HG03135 (cell line): Measurements from ENCODE around the gene TTR.

Experiments
- ATAC-seq: cut with Tn5 transposase; IDR thresholded peaks from one replicate; pipeline ENCODE4 v1.9.1; 2021; ENCODE audit warnings: mild to moderate bottlenecking, moderate library complexity; ENCODE audit not compliant: unreplicated experiment

TTR gene

GRCh38 chr18:31612124-31612523, 20.4 kb downstream of the TTR start:
- no peak for ATAC-seq

DNA sequence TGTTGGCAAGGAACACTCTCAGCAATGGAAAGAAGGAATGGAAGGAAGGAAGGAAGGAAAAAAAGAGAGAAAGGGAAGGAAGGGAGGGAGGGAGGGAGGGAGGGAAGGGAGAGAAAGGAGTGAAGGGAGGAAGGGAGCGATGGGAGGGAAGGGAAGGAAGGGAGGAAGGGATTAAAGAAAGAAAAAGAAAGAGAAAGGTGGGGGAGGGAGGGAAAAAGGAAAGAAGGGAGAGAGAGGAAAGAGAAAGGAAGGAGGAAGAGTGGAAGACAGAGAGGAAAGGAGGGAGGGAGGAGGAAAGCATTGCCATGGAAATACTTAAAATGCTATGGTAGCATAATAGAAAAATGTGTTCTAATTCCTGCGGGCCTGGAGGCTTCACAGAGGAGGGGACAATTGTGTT, 22.4 kb downstream of the TTR start:
- no peak for ATAC-seq

DNA sequence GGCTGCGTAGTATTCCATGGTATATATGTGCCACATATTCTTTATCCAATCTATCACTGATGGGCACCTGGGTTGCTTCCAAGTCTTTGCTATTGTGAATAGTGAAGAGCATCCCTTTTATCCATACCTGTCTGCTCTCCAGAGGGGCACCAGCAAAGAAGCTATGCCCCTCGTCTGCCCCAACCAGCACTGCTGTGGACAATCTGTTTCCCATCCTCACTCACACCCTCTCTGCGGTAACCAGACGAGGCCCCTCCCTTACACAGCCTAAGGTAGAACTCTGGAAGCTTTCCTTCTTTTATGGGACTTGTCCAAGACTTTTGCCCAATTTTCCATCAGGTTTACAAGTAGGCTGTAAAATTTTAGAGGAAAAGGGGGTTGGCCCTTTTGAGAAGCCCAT, 24.9 kb downstream of the TTR start:
- ATAC-seq = no peak

- peak; percentile 48 for ATAC-seq
Measured at GRCh38 chr18:31617031-31617717, 25.5 kb downstream of the TTR start.

GRCh38 chr18:31618801-31619200, 27.1 kb downstream of the TTR start:
- ATAC-seq = no peak

DNA sequence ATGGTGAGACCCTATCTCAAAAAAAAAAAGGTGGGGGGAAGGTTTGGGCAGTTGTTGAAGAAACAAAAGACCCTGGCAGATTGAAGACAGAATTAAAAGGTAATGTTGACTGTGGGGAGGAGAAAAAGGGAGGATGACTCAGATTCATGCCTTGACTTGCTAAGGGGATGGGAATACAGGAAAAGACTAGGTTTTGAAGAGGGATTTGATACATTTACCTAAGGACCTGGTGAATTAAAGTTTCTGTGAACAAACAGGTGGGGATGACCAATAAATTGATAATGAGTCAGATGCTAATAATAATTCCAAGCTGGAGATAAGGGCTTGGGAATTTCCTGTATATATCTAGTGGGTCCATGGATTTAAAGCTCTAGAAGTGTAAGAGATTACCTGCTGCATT, 27.6 kb downstream of the TTR start:
- no peak for ATAC-seq

- no peak for ATAC-seq
Measured at GRCh38 chr18:31624892-31625640, 33.4 kb downstream of the TTR start.

- ATAC-seq = no peak
Measured at GRCh38 chr18:31626409-31626808, 34.7 kb downstream of the TTR start.

GRCh38 chr18:31630549-31630948, 38.9 kb downstream of the TTR start:
- ATAC-seq = no peak

DNA sequence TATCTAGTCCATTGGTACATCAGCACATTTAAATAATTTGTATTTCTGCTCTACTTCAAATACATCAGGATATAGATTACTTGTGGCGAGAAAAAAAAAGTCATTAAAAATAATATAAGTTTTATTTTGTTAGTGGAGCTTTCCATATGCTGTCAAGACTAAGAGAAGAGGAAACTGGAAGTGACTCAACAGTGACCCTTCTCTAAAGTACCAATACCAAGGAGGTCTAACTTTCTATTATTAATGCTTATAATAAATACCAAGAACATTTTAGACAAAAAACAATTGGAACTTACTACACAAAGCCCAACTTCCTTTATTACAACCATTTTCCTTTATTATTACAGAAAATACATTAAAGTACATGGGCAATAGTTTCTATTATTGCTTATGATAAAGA, 39.8 kb downstream of the TTR start:
- no peak for ATAC-seq

GRCh38 chr18:31632356-31632755, 40.7 kb downstream of the TTR start:
- ATAC-seq = no peak

DNA sequence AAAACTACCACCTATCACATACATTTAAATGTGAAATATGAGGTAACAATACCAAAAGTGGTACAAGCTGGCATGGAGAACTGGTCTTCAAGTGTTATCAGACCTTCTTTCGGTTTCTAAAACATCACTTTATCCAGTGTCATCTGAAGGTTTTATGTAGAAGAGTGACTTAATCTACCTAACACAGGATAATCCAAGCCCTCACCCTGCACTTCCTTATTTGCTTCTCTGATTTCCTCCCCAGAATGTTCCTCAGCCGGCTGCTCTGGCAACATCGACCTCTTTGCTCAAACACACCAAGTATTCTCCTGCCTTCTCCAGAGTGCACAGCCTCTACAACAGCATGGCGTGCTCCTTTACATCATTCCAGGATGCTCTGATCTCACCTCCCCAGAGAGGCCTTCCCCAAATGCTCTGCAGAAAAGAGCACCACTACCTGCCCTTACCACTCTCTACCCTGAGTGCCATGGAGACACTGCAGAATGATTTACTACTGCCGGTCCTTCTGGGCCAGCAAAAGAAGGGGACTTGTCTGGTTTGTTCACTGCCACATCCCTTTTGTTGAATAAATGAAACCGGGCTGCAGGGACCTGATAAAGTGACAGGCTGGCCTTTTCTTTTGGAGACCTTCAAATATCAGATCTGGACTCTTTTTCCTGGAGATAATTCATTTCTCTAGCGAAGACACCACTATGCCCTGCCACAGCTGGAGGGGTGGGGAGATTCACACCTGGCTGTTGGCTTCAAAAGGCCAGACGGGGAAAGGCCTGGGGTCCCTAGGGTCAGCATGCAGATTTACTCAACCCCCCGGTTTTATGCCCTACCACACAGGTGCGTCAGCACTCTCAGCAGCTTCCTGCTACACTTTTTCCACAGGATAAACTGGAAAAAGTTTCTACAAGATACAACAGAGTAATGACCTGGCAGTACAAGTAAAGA, 42.0 kb downstream of the TTR start:
- peak; percentile 44 for ATAC-seq

DNA sequence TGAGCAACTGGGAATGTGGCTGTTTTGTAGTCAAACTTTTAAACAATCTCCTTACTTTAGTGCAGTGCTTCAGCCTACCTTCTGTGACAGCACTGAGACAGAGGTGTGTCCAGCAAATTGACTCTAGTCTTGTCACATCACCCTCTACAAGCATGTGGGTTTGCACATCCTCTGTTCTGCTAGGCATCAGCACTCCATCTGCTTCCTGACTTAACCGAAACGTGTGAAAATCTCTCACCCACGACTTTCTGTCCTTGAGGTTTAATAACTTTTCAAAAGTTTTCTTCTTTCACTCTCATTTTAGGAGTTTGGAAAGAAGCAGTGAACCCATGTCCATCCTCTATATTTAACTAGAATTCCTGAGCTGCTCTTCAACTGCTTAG, 42.6 kb downstream of the TTR start:
- peak; percentile 86 for ATAC-seq

DNA sequence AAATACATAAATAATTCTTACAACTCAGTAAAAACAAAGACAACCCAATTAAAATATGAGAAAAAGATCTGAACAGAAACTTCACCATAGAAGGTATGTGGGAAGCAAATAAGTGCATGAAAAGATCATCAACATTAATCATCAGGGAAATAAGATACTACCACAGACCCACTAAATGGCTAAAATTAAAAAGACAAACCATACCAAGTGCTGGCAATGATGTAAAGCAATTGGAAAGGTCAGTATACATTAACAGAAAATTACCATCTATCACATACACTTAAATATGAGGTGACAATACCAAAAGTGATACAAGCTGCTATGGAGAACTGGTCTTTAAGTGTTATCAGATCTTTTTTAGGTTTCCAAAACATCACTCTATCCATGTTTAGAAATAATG, 44.7 kb downstream of the TTR start:
- ATAC-seq = no peak

DNA sequence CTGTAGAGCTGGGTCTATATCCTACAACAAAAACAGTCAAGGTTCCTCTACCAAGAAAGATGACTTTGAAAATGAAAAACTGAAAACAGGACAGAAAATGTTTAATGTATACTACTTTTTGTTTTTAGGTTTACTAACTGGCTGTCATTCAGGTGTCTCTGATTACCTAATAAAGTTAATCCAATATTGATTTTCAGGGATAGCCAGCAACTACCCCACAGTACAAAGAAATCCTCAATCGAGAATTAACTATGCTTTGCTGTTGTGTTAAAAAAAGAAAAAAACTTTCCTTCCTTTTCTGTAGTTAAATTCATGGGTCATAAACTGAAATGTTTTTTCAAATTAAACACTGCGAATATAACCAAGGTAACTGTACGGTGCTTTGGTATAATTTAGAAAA, 45.8 kb downstream of the TTR start:
- ATAC-seq = no peak

GRCh38 chr18:31643003-31643402, 51.3 kb downstream of the TTR start:
- no peak for ATAC-seq

DNA sequence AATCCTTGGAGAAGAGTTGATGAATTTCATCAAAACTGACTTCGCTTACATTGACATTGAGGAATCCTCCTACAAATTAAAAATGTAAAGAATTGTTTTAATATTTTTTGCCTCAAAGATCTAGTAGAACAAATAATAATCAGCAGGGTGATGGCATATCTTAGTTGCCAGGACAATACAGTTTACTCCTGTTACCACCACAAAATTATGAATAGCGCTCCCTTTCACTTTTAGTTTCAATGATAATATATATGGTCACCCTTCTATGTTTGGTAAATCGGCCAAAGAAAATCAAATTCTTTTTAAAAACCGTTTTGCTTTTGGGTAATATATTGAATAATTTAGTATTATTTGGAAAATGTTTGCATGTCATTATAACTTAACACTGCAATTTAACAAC, 53.7 kb downstream of the TTR start:
- ATAC-seq = no peak

DNA sequence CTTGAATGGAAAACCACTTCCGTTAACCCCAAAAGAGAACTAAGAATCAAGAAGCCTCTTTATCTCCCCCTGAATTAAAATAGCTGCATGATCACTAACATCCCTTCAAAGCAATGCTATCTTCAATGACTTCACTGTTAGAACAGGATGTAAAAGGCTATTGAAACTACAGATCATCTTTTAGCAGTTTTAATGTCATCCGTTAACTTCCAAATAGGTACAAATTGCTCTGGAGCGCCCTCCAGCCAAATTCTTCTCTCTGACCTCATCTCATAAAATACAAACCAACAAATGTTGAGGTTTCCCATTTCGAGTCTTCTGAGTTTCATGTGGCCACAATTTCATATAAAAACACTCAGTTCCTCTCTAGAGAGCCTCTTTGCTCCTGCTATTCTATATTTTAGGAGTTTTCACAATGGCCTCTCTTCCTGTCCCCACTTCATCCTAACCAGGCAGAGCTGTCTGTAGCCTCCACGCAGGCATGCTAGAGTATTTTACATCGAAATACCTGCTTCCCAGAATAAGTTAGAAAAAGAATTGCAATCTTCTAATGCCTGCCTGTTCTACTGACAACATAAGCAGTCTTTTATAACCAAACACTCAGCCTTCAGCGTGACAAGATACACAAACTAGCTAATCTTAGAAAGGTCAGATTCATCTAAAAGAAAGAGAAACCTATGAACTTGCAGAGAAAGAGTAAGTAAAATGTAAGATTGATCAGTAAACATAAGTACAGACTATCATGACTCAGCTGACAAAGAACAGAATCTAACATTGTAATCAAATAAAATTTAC, 54.9 kb downstream of the TTR start:
- no peak for ATAC-seq

- no peak for ATAC-seq
Measured at GRCh38 chr18:31647127-31647753, 55.6 kb downstream of the TTR start.
